ENCODE measurements around the gene NDE1. TPM values are rescaled to one million over a fixed set of nuclear protein-coding genes. Genes with fewer than 3 reads are reported as not detected.

The NDE1 gene
- total and polyA plus RNA-seq, 9 of the 15 experiments (the other 6 are each of a cell fraction or from before 2014, with no cell fraction given): 3.1 to 59.9 (median 30.0) TPM

DNA sequence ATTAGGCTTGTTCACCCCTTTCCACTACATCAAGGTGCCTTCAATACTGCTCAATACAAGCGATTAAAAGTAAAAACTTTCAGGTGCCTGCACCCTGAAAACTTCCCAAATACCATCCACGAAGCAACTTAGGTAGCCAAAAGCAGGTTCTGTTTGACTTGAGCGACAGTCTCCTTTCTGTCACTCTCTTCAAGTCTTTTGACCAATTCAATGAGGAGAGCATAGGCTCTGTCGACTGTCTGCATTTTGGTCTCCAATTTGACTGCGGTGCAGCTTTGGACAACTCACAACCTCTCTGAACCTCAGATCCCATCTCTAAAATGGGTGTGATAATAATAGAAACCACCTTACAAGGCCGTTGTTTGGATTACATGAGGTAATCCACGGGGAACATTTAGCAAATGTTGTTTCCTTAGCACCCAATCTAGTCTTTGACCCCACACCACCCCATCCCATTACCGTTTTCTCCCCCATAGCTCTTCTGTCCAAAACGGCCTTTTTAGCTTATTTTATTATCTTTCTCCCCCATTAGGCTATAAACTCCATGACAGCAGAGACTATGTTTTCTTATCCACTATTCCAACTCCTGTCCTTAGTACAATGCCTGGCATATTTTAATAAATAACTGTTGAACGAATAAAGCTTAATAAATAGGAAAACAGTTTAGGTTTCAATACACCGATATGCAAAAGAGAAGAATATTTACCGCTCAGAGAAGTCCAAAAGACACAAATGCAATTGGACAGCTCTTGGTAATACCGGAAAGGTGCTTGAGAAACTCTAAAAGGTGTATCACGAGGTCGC is 8.1 kb upstream of the NDE1 start (continued):
- TF ChIP-seq, protein P1, sequence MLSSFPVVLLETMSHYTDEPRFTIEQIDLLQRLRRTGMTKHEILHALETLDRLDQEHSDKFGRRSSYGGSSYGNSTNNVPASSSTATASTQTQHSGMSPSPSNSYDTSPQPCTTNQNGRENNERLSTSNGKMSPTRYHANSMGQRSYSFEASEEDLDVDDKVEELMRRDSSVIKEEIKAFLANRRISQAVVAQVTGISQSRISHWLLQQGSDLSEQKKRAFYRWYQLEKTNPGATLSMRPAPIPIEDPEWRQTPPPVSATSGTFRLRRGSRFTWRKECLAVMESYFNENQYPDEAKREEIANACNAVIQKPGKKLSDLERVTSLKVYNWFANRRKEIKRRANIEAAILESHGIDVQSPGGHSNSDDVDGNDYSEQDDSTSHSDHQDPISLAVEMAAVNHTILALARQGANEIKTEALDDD (IDR thresholded peaks at IDR 0.05): no peak; the same call in 1 of the 2 replicates

DNA sequence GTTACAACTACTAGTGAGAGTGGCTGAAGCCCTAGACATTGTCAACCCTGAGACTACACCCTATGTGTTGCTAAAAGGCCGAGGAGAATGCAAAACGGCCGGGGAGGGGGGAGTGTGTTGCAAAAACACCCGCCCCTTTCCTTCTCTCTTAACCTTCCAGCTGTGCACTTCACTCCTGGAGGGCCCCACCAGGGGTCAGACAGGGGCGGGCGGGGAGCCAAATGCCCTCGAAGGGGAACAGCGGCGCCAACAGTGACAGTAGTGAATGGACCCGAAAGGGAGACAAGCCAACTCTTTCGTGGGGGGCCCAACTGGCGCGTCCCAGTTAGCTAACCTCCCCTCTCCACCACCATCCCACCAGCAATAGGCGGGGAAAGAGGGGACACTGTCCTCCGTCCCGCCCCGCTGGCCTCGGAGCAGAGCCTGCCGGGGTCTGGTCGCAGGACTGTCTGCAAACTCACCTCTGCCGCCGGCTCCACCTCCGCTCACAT is 7.4 kb upstream of the NDE1 start:
- peak overlapping the region; percentile 92 for H3K4me2 ChIP-seq (ENCODE audit: insufficient read depth, low read length)
- peaks cover 31% of the 10 kb centered on the region for H3K79me2 ChIP-seq (ENCODE audit: control insufficient read depth, insufficient read depth, low read length)
- no peaks in the 10 kb centered on the region for H3K27me3 ChIP-seq (ENCODE audit: control insufficient read depth in 2 of 2, insufficient read depth in 2 of 2, low read length in 2 of 2)
- 0% methylated on average over 11 of the region's 23 CpGs for WGBS (ENCODE audit: insufficient coverage, low coverage, missing lambda C conversion rate)
- peak overlapping the region; percentile 100 for H3K27ac ChIP-seq (ENCODE audit: extremely low read depth, low read depth, low read length)
- peak overlapping the region; percentile 83 for H3K4me3 ChIP-seq
- CTCF ChIA-PET (ENCODE audit: low intra/inter-chr PET ratio): interaction anchor here (0.6 to 1.7 kb wide), 3 partner anchors 22 to 62 kb away, joined by 3 to 6 read pairs (median 3); no protein-coding TSS in a partner anchor
- no peaks in the 10 kb centered on the region for H4K20me1 ChIP-seq (replicated peaks; ENCODE audit: control insufficient read depth, insufficient read depth, low read length)
- in situ Hi-C loops (cut with MboI): no loop called here
- peak; percentile 89 for FAIRE-seq
- intact Hi-C loops (cut with micrococcal nuclease): loop anchor here (10.0 kb wide), 2 partner anchors 68 to 218 kb away; no protein-coding TSS in a partner anchor
- no TSS peak for BruUV-seq (replicated peaks)
- peak overlapping the region; percentile 83 to 95 for H3K9ac ChIP-seq (ENCODE audit: insufficient read depth in 1 of 2, low read depth in 2 of 2, low read length in 2 of 2)
- ATAC-seq: peak; percentile 90
- H3K9me1 ChIP-seq (ENCODE audit: control insufficient read depth, insufficient read depth, low read length): no peaks in the 10 kb centered on the region
- POLR2A ChIA-PET: interaction anchor here (0.6 to 2.3 kb wide), 12 partner anchors 8 to 113 kb away, joined by 3 to 18 read pairs (median 4); no protein-coding TSS in a partner anchor
- peaks cover 16% of the 10 kb centered on the region for H3K36me3 ChIP-seq (ENCODE audit: control insufficient read depth, insufficient read depth, low read length)
- H3K9me3 ChIP-seq (replicated peaks; ENCODE audit: control insufficient read depth, insufficient read depth, low read depth, low read length): no peaks in the 10 kb centered on the region
- peak; percentile 89 to 96 (median 91) for DNase-seq (ENCODE audit: extremely low read depth in 1 of 4, low spot score in 3 of 4)
- peaks cover 0 to 23% of the 10 kb centered on the region in 2 experiments; a peak in 4 of 5 replicates for H3K4me1 ChIP-seq (replicated peaks in 1 of 2; ENCODE audit: control insufficient read depth in 2 of 2, insufficient read depth in 2 of 2, low read length in 2 of 2)
- H2AFZ ChIP-seq (ENCODE audit: low read depth, low read length): peak overlapping the region; percentile 98
- TF ChIP-seq MTA2 (IDR thresholded peaks at IDR 0.05; ENCODE audit: low read depth) (no peak), TARDBP (IDR thresholded peaks at IDR 0.05) (no peak), MEF2A (IDR thresholded peaks at IDR 0.05; ENCODE audit: control insufficient read depth, low read depth, low read length) (no peak), ZNF282 (CRISPR knock-in tag; IDR thresholded peaks at IDR 0.05) (no peak), SIX5 (IDR thresholded peaks at IDR 0.05; ENCODE audit: borderline replicate concordance in 1 of 2, insufficient read depth in 1 of 2, low read depth in 1 of 2, low read length in 2 of 2) (0 out of 4 replicates have a peak, but pooled peaks of 1 of the 2 experiments have one; percentile 26), TCF7 (IDR thresholded peaks at IDR 0.05; ENCODE audit: borderline replicate concordance) (no peak; the same call in 1 of the 2 replicates)
- TF ChIP-seq, protein P2, sequence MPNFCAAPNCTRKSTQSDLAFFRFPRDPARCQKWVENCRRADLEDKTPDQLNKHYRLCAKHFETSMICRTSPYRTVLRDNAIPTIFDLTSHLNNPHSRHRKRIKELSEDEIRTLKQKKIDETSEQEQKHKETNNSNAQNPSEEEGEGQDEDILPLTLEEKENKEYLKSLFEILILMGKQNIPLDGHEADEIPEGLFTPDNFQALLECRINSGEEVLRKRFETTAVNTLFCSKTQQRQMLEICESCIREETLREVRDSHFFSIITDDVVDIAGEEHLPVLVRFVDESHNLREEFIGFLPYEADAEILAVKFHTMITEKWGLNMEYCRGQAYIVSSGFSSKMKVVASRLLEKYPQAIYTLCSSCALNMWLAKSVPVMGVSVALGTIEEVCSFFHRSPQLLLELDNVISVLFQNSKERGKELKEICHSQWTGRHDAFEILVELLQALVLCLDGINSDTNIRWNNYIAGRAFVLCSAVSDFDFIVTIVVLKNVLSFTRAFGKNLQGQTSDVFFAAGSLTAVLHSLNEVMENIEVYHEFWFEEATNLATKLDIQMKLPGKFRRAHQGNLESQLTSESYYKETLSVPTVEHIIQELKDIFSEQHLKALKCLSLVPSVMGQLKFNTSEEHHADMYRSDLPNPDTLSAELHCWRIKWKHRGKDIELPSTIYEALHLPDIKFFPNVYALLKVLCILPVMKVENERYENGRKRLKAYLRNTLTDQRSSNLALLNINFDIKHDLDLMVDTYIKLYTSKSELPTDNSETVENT (CRISPR knock-in tag; IDR thresholded peaks at IDR 0.05): 0 out of 2 replicates have a peak, but pooled peaks have one; percentile 29
